Trophoblast cell (in vitro differentiated cells and primary cell): Measurements from ENCODE around the gene STUB1.

ENCODE experiments used
- DNase-seq, 2 donors: peaks; one replicate each; pipeline ENCODE4 v3.0.0-alpha.2; 2016
- H2AFZ ChIP-seq: 2 replicates; pipeline ENCODE4 v1.6.1; 2013; ENCODE audit warnings: low read length, moderate library complexity, mild to moderate bottlenecking; ENCODE audit not compliant: insufficient read depth, poor library complexity
- H2AK5ac ChIP-seq: 2 replicates; pipeline ENCODE4 v1.6.1; 2013; ENCODE audit warnings: mild to moderate bottlenecking, low read length
- H2BK120ac ChIP-seq: 2 replicates; pipeline ENCODE4 v1.6.1; 2013; ENCODE audit warnings: low read length, mild to moderate bottlenecking, moderate library complexity; ENCODE audit not compliant: insufficient read depth, poor library complexity
- H2BK12ac ChIP-seq: 2 replicates; pipeline ENCODE4 v1.6.1; 2013; ENCODE audit warnings: mild to moderate bottlenecking, low read length, moderate library complexity
- H2BK5ac ChIP-seq: 2 replicates; pipeline ENCODE4 v1.6.1; 2013; ENCODE audit warnings: low read length, low read depth, moderate library complexity, mild to moderate bottlenecking; ENCODE audit not compliant: poor library complexity
- H3K14ac ChIP-seq: 2 replicates; pipeline ENCODE4 v1.6.1; 2013; ENCODE audit warnings: mild to moderate bottlenecking, low read length
- H3K18ac ChIP-seq: 2 replicates; pipeline ENCODE4 v1.6.1; 2013; ENCODE audit warnings: mild to moderate bottlenecking, low read length
- H3K23ac ChIP-seq: 2 replicates; pipeline ENCODE4 v1.6.1; 2013; ENCODE audit warnings: low read length
- H3K27ac ChIP-seq: 2 replicates; pipeline ENCODE4 v1.5.1; 2013; ENCODE audit warnings: low read depth, mild to moderate bottlenecking, inconsistent platforms, low read length, moderate library complexity
- H3K27me3 ChIP-seq: 2 replicates; pipeline ENCODE4 v1.6.1; 2013; ENCODE audit warnings: inconsistent platforms, mild to moderate bottlenecking, low read length, moderate library complexity; ENCODE audit not compliant: insufficient read depth
- H3K36me3 ChIP-seq, 2 experiments: 1 replicate in 1 of 2; 2 replicates in 1 of 2; pipeline ENCODE4 v1.6.1; 2013; ENCODE audit warnings: low read length in 2 of 2, mild to moderate bottlenecking in 2 of 2, moderate library complexity in 1 of 2; ENCODE audit not compliant: insufficient read depth in 2 of 2, control insufficient read depth in 1 of 2
- H3K4ac ChIP-seq: 2 replicates; pipeline ENCODE4 v1.6.1; 2013; ENCODE audit warnings: low read depth, mild to moderate bottlenecking, low read length, moderate library complexity
- H3K4me1 ChIP-seq, 2 experiments: 1 replicate in 1 of 2; 2 replicates in 1 of 2; pipeline ENCODE4 v1.6.1; 2013; ENCODE audit warnings: low read length in 2 of 2, mild to moderate bottlenecking in 2 of 2, moderate library complexity in 1 of 2; ENCODE audit not compliant: insufficient read depth in 2 of 2, control insufficient read depth in 1 of 2
- H3K4me2 ChIP-seq: 2 replicates; pipeline ENCODE4 v1.6.1; 2013; ENCODE audit warnings: inconsistent platforms, mild to moderate bottlenecking, low read length, moderate library complexity
- H3K4me3 ChIP-seq: 2 replicates; pipeline ENCODE4 v1.5.1; 2013; ENCODE audit warnings: mild to moderate bottlenecking, low read depth, low read length, inconsistent platforms
- H3K79me1 ChIP-seq: one replicate; pipeline ENCODE4 v1.6.1; 2013; ENCODE audit warnings: low read length
- H3K79me2 ChIP-seq: 2 replicates; pipeline ENCODE4 v1.6.1; 2013; ENCODE audit warnings: low read length, mild to moderate bottlenecking; ENCODE audit not compliant: control insufficient read depth, insufficient read depth, poor library complexity
- H3K9ac ChIP-seq: 2 replicates; pipeline ENCODE4 v1.6.1; 2013; ENCODE audit warnings: mild to moderate bottlenecking, low read length
- H3K9me3 ChIP-seq: 2 replicates; pipeline ENCODE4 v1.6.1; 2013; ENCODE audit warnings: low read depth, mild to moderate bottlenecking, control low read depth, inconsistent platforms, low read length; ENCODE audit not compliant: insufficient read depth
- H4K12ac ChIP-seq: 2 replicates; pipeline ENCODE4 v1.6.1; 2013; ENCODE audit warnings: low read depth, mild to moderate bottlenecking, low read length, moderate library complexity
- H4K8ac ChIP-seq: 2 replicates; pipeline ENCODE4 v1.6.1; 2013; ENCODE audit warnings: low read depth, mild to moderate bottlenecking, low read length, moderate library complexity
- H4K91ac ChIP-seq: one replicate; pipeline ENCODE4 v1.6.1; 2013; ENCODE audit warnings: low read depth, mild to moderate bottlenecking, low read length, moderate library complexity
- WGBS: extraction: QIAGEN DNeasy Blood & Tissue Kit; methylation state at CpG from one replicate; pipeline ENCODE4 v1.1.7; 2013; ENCODE audit warnings: missing lambda C conversion rate; ENCODE audit not compliant: insufficient read length, insufficient coverage; ENCODE audit errors: extremely low coverage; 5-methylcytosine and 5-hydroxymethylcytosine counted together

The STUB1 gene

DNA sequence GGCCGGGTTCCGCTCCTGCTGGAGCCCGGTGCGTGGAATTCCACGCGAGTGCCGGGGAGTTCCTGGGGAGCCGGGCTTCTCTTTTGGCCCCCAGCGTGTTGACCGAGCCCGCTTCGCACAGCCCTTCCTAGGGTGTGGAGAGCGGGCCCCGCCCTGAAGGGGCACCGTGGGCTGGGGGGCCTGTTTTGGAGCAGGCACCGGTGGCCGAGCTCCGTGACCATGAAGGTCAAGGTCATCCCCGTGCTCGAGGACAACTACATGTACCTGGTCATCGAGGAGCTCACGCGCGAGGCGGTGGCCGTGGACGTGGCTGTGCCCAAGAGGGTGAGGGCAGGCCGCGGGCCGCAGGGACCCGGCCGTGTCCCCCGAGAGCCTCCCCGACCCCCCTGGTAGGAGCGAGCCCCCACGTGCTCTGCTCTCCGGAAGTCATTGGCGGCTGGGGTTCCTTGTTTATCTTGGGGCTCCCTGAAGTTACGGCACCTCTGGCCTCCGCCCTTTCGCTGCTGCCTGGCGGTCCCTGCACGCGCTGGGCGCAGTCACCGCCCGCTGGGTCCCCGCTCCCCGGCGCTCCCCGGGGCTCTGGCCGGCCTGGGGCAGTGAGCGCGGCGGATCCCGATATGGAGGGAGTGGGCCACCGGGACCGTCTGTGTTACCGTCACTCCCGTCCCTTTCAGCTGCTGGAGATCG, 47.2 kb downstream of the STUB1 start:
- Histone ChIP-seq H3K9ac (peak overlapping the region; percentile 30), H3K14ac (no peak overlapping the region), H4K91ac (peak overlapping the region; percentile 4), H3K4me1 (peaks cover 10 to 13% of the 10 kb centered on the region in 2 experiments), H3K79me1 (peaks cover 3% of the 10 kb centered on the region), H4K12ac (no peak overlapping the region), H3K23ac (no peak overlapping the region), H3K36me3 (peaks cover 6 to 13% of the 10 kb centered on the region in 2 experiments), H3K79me2 (no peaks in the 10 kb centered on the region), H3K4me3 (peak overlapping the region; percentile 65), H4K8ac (no peak overlapping the region), H3K27me3 (peaks cover 7% of the 10 kb centered on the region), H3K18ac (no peak overlapping the region), H3K27ac (no peak overlapping the region), H2BK5ac (no peak overlapping the region), H2AK5ac (no peak overlapping the region), H2BK12ac (no peak overlapping the region), H2AFZ (no peak overlapping the region), H3K4ac (no peak overlapping the region), H3K9me3 (peaks cover 1% of the 10 kb centered on the region), H3K4me2 (peak overlapping the region; percentile 68), H2BK120ac (no peak overlapping the region)
- no peak for DNase-seq
- WGBS, result no CpG with 5 or more reads among the region's 61 CpGs

DNA sequence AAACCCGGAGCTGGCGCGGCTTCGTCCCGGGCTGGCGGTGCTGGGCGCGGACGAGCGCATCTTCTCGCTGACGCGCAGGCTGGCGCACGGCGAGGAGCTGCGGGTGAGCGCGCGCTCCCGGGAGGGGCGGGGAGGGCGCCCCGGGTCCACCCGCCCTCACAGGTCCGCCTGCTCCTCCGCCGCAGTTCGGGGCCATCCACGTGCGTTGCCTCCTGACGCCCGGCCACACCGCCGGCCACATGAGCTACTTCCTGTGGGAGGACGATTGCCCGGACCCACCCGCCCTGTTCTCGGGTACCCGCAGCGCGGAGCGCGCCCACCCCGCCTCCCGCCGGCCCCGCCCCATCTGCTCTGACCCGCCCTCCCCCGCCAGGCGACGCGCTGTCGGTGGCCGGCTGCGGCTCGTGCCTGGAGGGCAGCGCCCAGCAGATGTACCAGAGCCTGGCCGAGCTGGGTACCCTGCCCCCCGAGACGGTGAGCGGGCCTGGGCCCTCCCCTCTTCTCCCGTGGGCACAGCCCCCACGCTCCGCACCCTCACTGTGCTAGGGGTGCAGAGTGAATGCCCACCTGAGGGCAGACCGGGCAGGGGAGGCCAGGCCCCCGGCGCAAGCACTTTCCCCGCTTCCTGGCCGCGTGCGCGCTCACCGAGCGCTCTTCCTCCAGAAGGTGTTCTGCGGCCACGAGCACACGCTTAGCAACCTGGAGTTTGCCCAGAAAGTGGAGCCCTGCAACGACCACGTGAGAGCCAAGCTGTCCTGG, 48.1 kb downstream of the STUB1 start:
- H3K9me3 ChIP-seq, result peaks cover 1% of the 10 kb centered on the region
- peak overlapping the region; percentile 16 for H3K4ac ChIP-seq
- H2AK5ac ChIP-seq, result peak overlapping the region; percentile 14
- no peak overlapping the region for H3K23ac ChIP-seq
- H2BK5ac ChIP-seq, result no peak overlapping the region
- peak overlapping the region; percentile 72 for H4K12ac ChIP-seq
- peak overlapping the region; percentile 64 for H3K18ac ChIP-seq
- peak; percentile 70 to 75 for DNase-seq
- peaks cover 10 to 13% of the 10 kb centered on the region in 2 experiments for H3K4me1 ChIP-seq
- no CpG with 5 or more reads among the region's 80 CpGs for WGBS
- peak overlapping the region; percentile 83 for H4K8ac ChIP-seq
- H3K4me2 ChIP-seq, result peak overlapping the region; percentile 68
- H4K91ac ChIP-seq, result peak overlapping the region; percentile 53
- H3K27me3 ChIP-seq, result peaks cover 7% of the 10 kb centered on the region
- no peak overlapping the region for H3K27ac ChIP-seq
- no peak overlapping the region for H3K9ac ChIP-seq
- no peaks in the 10 kb centered on the region for H3K79me2 ChIP-seq
- no peak overlapping the region for H2BK12ac ChIP-seq
- H2AFZ ChIP-seq, result peak overlapping the region; percentile 56
- H2BK120ac ChIP-seq, result no peak overlapping the region
- H3K36me3 ChIP-seq, result peaks cover 11 to 20% of the 10 kb centered on the region in 2 experiments
- peaks cover 3% of the 10 kb centered on the region for H3K79me1 ChIP-seq
- H3K14ac ChIP-seq, result peak overlapping the region; percentile 45
- peak overlapping the region; percentile 51 for H3K4me3 ChIP-seq

DNA sequence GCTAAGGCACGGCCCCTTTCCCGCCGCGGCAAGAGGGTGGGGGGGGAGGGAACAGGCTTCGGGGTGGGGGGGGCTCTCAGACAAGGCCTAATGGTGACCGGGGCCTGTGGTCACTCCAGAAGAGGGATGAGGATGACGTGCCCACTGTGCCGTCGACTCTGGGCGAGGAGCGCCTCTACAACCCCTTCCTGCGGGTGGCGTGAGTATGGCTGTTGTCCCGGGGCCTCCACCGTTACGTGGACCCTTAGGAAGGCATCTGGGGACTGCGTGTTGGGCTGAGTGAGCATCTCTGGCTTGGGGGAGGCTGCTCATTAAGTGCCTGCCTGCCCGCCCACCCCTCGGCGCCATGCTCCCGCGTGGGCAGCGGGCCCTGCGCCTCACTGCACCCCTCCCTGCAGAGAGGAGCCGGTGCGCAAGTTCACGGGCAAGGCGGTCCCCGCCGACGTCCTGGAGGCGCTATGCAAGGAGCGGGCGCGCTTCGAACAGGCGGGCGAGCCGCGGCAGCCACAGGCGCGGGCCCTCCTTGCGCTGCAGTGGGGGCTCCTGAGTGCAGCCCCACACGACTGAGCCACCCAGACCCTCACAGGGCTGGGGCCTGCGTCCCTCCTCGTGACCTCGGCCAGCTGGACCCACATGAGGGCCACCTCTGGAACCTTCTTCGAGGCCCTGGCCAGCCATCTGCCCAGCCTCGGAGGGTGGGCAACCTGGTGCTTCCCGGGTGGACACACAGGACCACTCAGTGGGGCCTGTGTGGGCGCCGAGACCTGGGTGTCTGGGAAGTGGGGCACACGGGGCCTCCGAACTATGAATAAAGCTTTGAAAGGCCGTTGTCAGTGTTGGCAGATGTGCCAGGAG, 48.9 kb downstream of the STUB1 start:
- WGBS, result no CpG with 5 or more reads among the region's 55 CpGs
- Histone ChIP-seq H3K4me1 (peaks cover 10 to 13% of the 10 kb centered on the region in 2 experiments), H3K79me1 (peaks cover 3% of the 10 kb centered on the region)

More for the DNA sequence above, 48.9 kb downstream of the STUB1 start:
- Histone ChIP-seq H3K9me3 (peaks cover 1% of the 10 kb centered on the region), H3K23ac (no peak overlapping the region), H4K8ac (no peak overlapping the region), H3K79me2 (no peaks in the 10 kb centered on the region), H4K12ac (no peak overlapping the region), H3K27me3 (peaks cover 7% of the 10 kb centered on the region), H3K36me3 (peaks cover 19 to 28% of the 10 kb centered on the region in 2 experiments), H3K4me3 (no peak overlapping the region), H2BK12ac (no peak overlapping the region), H3K4ac (no peak overlapping the region), H2AFZ (no peak overlapping the region), H2BK120ac (no peak overlapping the region), H4K91ac (no peak overlapping the region), H2BK5ac (no peak overlapping the region), H3K9ac (no peak overlapping the region), H3K18ac (no peak overlapping the region), H3K14ac (no peak overlapping the region), H3K27ac (no peak overlapping the region), H2AK5ac (no peak overlapping the region), H3K4me2 (peak overlapping the region; percentile 68)
- DNase-seq, result no peak
